Stimulated activated CD4-positive, alpha-beta T cell treated with anti-CD3 and anti-CD28 coated beads, TNF-alpha, amount 100 ng/mL, for 4 hours (primary cell): Measurements from ENCODE around the gene ACSS2.
A peak's percentile ranks its signal among the peaks of the same experiment; 100 is the strongest.

Source experiments
- DNase-seq, 3 experiments: peaks; one replicate each; pipeline ENCODE4 v3.0.0-alpha.2; 2020; ENCODE audit warnings: low read depth in 3 of 3

The ACSS2 gene

GRCh38 chr20:34876406-34877282 lies at the start of gene ACSS2:
TSS of gene ACSS2 (plus strand) at chr20:34876612. CDS start at chr20:34876646, 34 bp downstream.
- DNase-seq = peak in 2 of 3 experiments; percentile 94 to 98

GRCh38 chr20:34829191-34829590 lies 47.2 kb upstream of the ACSS2 start:
- DNase-seq = no peak

GRCh38 chr20:34831936-34832335 lies 44.5 kb upstream of the ACSS2 start:
- DNase-seq = no peak

- no peak for DNase-seq
Observed at GRCh38 chr20:34834459-34834893, 41.9 kb upstream of the ACSS2 start.

- DNase-seq = no peak
Observed at GRCh38 chr20:34842143-34842542, 34.3 kb upstream of the ACSS2 start.

GRCh38 chr20:34843421-34843820 lies 33.0 kb upstream of the ACSS2 start:
- no peak for DNase-seq

GRCh38 chr20:34848597-34848996 lies 27.8 kb upstream of the ACSS2 start:
- no peak for DNase-seq

GRCh38 chr20:34849778-34850177 lies 26.6 kb upstream of the ACSS2 start:
- no peak for DNase-seq

GRCh38 chr20:34850969-34851368 lies 25.4 kb upstream of the ACSS2 start:
- DNase-seq = no peak

GRCh38 chr20:34852298-34852697 lies 24.1 kb upstream of the ACSS2 start:
- DNase-seq = no peak

GRCh38 chr20:34859367-34859766 lies 17.0 kb upstream of the ACSS2 start:
- DNase-seq = no peak

- no peak for DNase-seq
Observed at GRCh38 chr20:34859826-34860545, 16.4 kb upstream of the ACSS2 start.

- DNase-seq = no peak
Observed at GRCh38 chr20:34861386-34862084, 14.9 kb upstream of the ACSS2 start.

GRCh38 chr20:34862724-34863123 lies 13.7 kb upstream of the ACSS2 start:
- DNase-seq = no peak

- no peak for DNase-seq
Observed at GRCh38 chr20:34863421-34863965, 12.9 kb upstream of the ACSS2 start.

GRCh38 chr20:34864216-34864615 lies 12.2 kb upstream of the ACSS2 start:
- no peak for DNase-seq

GRCh38 chr20:34871320-34871926 lies 5.0 kb upstream of the ACSS2 start:
- no peak for DNase-seq

GRCh38 chr20:34871966-34872621 lies 4.3 kb upstream of the ACSS2 start:
- no peak for DNase-seq

GRCh38 chr20:34872622-34873224 lies 3.7 kb upstream of the ACSS2 start, which contains the start of gene GGT7:
TSS of gene GGT7 (minus strand) at chr20:34872856. CDS start at chr20:34872815, 41 bp downstream.
- DNase-seq = peak; percentile 82 to 85 (median 82)

- DNase-seq = no peak
Observed at GRCh38 chr20:34873583-34874093, 2.8 kb upstream of the ACSS2 start.
